HG03460 (cell line): ENCODE results near the gene RHEB.

ENCODE experiments used
- ATAC-seq: cut with Tn5 transposase; IDR thresholded peaks from one replicate; pipeline ENCODE4 v1.9.1; 2021; ENCODE audit not compliant: unreplicated experiment

The RHEB gene

DNA sequence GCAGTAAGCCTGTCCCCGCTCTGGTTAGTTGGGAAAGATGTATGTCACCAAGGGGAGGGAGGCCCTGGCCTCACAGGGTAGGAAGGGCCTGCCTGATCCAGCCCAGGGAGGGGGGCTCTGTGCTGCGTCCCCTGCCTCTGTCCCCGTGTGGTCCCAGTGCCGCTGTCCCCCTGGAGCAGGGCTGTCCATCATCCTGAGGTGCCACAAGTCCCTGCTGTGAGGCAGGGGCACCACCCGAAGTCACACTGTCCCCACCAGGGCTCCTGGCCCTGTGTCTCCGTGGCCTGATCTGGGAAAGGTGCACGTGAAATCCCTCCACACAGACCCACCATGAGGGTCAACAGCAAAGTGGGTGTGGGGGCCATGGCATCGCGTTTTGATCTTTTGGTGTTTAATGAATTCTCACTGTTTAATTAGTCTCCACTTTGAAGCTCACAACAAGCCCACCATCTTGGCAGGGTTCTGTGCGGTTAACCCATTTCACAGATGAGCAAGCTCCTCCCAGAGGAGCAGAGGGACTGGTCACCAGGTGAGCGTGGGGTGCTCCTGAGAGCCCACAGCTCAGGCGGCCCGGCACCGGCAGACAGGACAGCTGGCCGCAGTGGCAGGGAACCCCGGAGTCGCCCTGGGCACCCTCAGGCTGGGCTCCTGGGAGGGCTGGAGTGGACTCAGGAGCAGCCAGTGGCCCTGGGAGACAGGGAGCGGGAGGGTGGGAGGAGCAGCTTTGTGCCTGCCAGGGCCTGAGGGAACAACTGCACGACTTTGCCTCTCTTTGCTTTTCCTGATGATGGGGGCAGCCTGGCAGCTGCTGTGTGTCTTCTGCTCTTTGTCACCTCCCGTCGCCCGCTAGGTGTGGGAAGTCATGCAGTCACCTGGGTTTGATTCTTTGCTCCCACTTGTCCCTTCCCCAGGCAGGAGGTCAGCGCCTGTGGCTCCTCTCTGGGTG is 67.8 kb downstream of the RHEB start:
- ATAC-seq: no peak

DNA sequence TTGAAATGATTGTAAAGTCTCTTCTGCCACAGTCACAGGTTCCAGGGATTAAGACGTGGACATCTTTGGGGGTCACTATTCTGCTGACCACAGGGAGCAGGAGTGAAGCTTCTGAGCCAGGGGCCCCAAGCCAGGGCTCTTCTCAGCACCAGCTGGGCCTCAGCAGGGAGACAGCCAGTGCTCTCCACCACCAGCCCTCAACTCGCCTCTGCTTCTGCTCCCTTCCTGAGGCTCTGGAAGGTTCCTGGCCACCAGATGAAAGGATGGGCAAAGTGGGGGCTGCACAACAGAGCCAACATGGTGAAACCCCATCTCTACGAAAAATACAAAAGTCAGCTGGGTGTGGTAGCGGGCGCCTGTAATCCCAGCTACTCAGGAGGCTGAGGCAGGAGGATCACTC is 68.5 kb downstream of the RHEB start:
- no peak for ATAC-seq

DNA sequence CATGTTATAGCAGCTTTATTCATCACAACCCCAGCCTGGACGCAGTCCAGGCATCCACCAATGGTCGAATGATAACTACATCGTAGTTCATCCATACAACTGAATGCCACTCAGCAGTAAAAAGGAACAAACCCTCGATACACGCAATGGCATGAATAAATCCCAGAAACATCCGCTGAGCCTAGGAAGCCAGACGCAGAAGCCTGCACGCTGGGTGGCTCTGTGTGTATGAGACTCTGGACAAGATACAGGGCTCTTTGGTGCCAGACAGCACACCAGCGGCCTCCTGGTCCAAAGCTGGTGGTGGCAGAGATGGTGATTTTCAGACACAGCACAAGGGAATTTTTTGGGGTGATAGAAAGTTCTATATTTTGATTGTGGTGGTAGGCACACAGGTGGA is 69.7 kb downstream of the RHEB start:
- ATAC-seq: no peak

DNA sequence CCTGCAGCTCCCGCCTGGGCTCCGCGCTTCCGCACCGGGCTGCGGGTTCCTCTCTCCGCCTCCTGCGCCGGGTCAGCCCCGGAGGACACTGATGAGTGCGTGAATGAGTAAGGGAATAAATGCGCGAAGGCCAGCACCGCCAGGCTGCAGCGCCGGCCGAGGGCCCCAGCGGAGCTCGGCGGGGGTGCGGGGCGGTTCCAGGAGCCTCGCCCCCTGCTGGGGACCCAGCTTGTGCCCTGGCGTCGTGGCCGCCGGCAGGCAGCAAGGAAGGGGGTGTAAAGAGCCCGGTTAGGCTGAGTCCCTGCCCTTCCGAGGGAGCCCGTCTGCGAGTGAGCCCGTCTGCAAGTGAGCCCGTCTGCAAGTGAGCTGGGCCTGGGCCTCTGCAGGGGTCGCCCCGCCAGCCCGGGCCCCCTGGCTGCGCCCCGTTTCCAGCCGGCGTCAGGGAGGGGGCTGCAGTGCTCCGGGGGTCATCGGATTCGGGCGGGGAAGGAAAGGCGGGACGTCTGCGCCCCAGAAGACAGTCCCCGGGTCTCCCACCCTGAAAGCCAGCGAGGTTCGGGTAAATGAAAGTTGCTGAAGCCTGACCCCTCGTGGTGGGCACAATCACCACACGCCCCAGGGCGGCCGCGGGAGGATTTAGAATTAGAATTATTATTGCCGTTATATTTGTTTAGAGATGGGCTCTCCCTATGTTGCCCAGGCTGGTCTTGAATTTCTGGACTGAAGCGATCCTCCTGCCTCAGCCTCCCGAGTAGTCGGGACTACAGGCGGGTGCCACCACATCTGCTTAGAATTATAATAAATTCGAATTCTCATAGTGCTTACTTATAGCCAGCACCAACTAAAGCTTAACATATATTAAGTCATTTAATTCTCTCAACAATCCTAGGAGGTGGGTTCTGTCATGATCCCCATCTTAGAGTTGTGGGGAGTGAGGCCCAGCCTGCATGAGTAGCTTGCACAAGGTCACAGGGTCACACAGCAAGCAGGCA is 71.1 kb downstream of the RHEB start:
- peak; percentile 78 for ATAC-seq

DNA sequence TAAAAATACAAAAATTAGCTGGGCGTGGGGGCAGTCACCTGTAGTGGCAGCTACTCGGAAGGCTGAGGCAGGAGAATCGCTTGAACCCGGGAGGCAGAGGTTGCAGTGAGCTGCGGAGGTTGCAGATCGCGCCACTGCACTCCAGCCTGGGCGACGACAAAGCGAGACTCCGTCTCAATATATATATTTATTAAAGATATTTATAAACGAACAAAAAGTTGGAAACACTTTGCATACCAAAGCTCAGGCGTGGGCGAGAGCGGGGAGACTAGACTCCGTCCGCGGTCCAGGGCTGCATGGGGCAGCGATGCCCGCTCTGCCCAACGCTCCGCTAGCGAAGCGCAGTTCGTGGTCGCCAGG is 71.8 kb downstream of the RHEB start:
- no peak for ATAC-seq

DNA sequence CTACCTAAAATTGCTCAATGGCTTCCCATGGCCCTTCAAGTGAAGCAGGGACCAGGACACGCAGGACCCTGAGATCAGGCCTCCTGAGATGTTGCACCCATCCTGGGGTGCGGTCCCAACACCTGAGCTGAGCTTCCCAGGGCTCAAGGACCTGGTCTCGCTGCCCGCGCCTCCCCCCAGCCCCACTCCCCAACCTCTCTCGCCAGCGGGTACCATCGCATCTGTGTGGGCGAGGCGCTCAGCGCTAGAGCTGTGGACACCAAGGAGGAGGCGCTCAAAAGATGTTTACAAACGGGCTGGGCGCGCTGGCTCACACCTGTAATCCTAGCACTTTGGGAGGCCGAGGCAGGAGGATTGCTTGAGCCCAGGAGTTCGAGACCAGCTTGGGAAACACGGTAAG is 72.4 kb downstream of the RHEB start:
- no peak for ATAC-seq

DNA sequence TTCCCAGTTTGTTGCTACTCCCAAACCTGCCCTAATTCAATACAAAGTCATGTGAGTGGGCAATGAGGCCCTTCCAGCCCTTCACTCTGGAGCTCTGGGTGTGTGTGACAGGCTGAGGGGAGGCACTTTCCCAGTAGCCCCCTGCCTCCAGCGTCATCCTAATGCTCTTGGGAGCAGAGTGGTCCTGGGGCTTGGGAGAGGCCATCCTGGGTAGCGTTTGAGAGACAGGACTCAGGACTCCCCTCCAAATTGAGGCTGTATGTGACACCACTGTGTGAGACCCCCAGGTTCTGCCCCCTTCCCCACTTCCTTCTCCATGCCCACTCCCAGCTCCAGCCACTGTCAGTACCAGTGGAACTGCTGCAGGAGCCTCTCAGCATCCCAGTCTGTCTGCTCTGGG is 73.3 kb downstream of the RHEB start:
- no peak for ATAC-seq

DNA sequence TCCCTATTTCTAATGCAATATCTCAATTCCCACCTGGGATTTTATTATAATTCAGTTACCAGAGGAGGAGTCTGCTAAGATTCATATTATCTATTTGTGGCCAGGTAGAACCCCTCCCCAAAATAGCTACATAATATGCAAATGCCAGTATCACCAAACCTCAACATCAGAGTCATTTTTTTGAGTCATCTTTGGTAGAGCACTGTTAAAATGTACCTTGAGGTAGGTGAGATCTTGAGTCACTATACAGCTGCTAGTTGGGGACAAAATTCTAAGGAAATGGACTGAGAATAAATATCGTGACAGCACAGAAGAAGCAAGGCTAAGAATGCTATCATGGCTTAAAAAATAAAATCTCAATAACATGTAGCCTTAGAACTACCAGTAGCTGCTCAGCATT is 75.1 kb downstream of the RHEB start:
- ATAC-seq: no peak

DNA sequence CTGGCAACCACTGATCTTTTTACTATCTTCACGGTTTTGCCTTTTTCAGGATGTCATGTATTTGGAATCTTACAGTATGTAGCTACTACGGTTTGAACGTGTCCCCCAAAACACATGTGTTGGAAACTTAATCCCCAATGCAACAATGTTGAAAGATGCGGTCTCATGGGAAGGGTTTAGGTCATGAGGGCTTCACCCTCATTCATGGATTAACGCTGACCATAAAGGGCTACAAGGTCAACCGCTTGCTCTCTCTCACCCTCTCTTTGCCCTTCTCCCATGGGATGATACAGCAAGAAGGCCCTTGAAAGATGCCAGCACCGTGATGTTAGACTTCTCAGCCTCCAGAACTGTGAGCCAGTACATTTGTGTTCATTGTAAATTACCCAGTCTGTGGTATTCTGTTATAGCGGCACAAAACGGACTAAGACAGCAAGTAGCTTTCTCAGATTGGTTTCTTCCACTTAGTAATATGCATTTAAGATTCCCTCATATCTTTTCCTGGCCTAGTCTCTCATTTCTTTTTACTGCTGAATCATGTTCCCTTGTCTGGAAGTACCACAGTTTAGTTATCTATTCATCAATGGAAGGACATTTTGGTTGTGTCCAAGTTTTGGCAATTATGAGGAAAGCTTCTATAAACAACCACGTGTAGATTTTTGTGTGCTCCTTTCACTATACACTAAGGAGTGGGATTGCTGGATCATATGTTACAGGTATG is 76.8 kb downstream of the RHEB start:
- ATAC-seq: no peak

DNA sequence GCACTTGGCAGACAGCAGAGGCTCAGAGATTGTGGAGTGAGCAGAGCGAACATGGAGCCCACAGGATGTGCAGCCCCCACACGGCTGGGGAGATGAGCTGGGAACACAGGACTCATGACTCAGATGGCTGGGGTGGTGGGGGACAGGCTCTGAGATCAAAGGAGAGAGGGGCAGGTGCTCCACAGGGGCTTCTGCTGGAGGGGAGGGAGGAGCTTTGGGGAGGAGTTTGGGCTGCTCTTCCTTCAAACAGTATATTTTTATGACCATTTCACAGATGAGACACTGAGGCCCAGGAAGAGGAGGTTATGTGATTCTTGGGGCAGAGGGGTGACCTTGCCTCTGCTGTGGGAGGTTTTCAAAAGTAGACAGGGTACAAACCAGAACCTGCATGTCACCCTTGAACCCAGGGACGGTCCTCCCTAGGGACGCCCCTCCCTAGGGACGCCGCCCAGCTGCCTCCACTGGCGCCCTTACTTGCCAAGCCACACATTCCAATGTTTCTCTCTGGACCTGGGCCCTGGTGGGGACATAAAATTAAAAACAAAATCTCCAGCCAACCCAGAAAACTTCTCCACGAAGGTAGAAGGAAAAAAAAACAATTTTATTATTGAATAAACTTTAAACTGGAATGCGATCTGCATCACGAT is 78.8 kb downstream of the RHEB start:
- ATAC-seq: no peak

DNA sequence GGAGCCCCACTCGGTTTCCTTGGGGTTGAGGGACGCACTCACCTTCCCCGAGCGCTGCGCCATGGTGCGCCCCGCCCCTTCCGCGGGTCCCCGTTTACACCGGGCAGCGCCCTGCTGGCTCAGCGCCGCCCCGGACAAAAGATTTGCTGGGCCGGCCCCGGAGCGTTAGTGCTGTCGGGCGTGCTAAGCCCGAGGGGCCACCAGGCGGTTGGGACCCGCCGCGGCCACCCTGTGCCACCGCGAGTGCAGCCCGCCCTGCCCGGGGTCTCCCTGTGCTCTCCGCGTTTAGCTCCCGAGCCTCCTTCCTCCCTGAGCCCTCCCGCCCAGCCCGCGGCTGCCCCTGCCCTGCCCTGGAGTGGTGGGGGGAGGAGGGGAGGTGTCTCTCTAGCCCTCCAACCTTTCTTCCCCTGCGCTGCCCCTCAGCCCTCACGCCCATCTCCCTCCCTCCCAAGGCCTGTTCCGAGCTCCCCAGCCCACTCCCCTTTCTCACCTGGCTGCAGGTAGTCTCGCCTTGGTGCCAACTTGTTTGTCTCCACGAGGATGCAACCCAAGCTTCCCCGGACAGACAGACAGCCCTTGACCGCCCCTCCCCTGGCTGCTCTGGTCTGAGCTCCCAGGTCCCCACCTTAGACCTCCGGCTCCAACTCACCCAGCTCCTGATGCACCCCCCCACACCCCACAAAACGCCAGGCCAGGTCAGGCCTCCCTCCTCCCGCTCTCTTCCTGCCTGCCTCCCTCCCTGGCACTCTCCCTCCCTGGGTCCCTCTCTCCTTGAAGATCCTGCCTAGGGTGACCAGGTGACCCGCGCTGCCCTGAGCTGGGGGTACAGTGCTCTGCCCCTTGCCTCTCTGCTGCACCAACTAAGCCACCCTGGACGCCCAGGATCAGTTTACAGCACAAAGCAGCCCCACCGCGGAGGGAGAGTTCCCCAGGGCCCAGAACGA is 79.6 kb downstream of the RHEB start, which contains the start of gene CRYGN:
Gene CRYGN (minus strand): TSS at position 287 of the 944 bp plus-strand sequence. CDS start 224 bp downstream, at position 63.
- ATAC-seq: no peak

DNA sequence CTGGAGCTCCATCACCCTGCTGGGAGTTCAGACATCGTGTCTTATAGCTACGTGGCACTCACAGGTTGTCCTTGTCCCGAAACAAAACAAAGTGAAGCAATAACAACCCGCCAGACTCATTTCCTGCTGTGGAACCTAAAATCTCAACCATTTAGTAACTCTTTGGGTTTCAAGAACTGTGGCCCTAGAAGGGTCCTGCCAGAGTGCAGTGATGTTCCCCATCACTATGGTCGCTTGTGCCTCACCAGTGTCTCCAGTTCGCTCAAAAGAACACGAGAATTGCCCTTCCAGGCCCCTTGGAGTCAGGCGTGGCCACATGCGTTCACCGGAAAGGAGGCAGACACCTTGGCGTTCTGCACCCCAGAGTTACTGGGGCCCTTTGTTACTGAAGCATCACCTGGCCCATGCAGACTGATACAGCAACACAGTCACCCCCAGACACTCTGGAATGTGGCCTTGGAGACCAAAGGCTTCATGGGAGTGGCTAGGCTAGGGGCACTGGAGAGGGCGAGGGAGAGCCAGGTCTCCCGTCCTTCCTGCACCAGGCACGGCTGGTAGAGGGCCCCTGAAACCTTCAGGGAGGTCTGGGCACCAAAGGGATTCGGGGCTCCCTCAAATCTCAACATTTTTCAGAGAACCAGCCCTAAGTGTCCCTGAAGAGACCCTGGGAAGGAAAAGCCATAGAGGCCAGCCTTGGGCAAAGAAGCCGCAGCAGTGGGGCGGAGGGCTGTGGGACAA is 80.7 kb downstream of the RHEB start:
- no peak for ATAC-seq

DNA sequence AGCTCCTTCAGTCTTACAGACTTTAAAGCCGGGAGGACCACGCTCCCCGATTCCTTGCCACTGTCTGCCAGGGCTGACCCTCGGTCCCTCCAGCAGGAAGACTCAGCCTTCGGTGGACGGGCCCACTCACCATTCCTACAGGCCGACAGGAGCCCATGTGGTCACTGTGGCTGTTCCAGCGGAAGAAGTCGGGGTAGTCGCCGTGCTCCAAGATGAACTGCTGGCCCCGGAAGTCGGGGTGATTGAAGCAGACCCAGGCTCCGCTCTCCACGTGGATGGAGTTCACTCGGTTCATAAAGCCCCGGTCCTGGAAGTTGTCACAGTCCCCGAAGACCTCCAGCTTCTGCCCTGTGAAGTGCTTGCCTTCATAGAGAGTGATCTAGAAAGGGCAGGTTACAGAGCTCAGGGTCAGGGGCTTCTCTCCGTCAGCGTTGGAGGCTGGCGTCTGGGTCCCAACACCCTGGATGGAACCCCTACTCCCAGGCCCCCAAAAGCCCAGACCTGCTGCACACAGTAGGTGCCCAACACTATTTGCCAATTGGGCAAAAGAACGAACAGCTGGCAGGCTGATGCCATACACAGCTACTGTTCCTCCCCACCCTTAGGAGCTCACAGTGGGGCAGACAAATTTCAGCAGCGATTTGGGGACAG is 81.7 kb downstream of the RHEB start:
- ATAC-seq: no peak

DNA sequence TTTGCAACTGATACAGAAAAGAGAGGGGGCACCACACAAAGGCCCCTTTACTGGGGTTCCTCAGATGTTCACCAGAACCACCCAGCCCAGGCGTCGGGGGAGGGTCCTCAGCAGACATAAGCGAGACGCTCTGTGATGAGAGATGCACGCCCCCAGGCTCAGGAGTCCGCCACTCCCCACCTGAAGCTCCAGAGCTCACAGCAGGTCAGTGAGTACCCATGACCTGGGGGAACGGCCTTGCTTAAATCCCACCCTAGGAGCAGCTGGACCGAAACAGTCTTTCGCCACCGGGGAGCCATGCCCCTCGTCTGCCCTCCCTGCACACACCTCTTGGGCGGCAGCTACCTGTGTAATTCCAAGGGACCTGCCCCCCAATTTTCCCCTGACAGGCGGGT is 82.5 kb downstream of the RHEB start:
- ATAC-seq: no peak

DNA sequence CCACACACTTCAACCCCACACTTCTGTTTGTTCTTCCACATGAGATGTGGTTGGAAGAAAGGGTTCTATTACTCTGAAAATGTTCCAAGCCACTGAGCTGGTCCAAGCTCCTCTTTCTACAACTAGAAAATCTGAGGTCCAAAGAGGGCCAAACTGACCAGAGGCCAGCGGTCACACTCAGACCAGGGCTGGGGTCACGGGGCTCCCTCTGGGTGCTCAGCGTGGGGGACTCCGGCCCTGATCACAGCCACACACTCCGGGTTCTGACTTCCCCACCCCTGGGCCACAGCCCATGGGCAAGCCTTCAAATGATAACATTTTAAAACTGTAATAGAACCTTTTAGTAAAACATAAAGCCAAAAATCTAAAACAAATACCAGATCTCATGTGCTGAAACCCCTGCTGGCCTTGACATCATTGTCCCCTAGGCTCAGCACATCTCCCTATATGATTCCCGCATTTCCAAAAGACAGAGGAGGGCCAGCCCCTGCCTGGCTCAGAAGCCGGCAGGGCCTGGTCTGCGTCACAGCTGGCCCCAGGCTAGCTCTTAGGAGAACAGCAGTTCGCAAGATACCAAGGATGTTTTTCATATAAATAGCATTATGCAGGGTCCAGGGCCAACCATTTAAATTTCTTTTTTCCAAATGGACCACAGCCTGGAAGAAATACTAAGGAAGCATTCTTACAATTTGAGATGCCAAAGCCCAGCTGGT is 83.1 kb downstream of the RHEB start:
- ATAC-seq: no peak

DNA sequence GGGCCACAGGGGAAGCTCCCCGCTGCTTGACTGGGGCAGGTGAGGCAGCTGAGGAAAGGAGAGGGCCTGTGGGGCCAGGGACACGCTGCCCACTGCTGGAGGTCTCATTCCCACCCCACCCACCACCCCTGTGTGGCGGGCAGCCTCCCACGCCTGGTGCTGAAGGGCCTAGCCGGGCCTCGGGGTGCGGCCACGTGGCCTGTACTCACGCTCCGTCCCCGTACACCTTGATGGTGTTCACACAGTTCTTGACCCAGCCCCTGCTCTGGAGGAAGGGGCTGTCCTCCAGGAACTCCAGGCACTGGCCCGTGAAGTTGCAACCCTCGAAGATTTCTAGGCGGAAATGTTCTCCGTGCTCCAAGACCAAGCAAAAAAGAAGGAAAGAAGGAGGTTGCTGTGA is 83.7 kb downstream of the RHEB start:
- ATAC-seq: no peak

DNA sequence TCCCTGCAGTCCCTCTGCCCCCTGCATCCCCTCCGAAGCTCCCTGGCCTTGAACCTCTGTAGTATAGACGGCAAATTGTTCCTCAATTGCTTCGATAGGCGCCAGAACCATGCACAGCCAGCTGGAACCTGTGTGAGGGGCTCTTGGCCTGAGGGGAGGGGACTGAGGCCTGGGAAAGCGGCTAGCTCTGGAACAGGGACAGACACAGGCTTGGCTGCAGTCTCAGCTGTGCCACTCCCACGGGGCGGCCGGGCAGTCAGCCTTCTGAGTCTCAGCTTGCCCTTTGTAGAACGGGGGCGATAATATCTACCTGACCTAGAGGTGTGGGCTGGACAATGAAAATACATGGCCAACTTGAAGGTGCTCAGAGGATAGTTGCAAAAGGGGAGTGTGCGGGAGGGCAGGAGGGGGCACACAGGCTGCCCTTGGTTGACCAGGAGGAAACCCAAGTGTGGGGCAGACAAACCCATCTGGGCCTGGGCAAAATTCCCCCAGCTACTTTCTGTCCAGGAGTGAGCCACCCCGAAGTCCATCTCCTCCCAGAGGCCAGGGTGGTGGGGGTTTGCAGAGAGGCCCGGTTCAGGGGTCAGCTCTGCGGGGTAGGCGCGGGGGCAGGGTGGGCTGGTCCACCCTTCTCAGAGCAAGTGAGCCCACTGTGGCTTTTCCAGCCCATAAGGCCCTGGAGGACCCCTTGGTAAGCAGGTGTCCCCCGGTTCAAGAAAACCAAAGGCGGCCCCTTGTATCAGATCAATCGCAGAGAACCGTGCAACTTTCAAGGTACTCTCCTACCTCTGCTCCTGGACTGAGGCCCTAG is 84.4 kb downstream of the RHEB start:
- no peak for ATAC-seq
